HG03342 (cell line): ENCODE measurements around the gene TOMM34.

Experiments
- ATAC-seq: cut with Tn5 transposase; IDR thresholded peaks from one replicate; pipeline ENCODE4 v1.9.1; 2021; ENCODE audit warnings: mild to moderate bottlenecking, moderate library complexity; ENCODE audit not compliant: unreplicated experiment

TOMM34 gene, protein sequence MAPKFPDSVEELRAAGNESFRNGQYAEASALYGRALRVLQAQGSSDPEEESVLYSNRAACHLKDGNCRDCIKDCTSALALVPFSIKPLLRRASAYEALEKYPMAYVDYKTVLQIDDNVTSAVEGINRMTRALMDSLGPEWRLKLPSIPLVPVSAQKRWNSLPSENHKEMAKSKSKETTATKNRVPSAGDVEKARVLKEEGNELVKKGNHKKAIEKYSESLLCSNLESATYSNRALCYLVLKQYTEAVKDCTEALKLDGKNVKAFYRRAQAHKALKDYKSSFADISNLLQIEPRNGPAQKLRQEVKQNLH

DNA sequence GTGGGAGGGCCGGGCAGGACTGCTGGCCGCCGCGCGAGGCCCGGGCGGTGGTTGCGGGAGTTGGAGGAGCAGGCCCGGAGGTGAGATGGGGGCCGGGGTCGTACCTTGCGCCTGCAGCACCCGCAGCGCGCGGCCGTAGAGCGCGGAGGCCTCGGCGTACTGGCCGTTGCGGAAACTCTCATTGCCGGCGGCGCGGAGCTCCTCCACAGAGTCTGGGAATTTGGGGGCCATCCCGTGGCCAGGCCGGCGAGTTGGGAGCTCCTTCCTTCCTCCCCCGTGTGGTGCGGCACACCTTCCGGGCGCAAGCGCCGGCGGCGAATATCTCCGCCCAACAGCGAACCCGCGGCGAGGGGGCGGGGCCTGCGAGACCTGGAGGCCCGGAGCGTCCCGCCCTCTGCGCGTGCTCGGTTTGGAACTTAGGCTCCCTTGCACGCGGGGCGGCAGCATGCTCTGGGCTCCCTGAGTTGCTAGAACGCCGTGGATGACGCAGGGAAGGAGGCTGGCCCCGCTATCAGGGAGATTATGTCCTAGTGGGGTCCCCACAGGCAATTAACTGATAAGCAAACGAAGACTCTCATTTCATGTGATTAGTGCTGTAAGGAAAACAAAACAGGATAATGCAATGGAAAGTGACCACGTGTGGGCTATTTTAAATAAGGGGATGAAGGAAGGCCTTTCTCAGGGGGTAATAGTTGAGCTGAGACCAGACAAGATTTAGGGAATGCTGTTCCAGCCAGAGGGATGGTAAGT is at the start of gene TOMM34:
TOMM34 (minus strand) TSS at position 295 of the 750 bp plus-strand sequence; CDS start at position 231, 64 bp downstream.
- ATAC-seq: peak; percentile 84

DNA sequence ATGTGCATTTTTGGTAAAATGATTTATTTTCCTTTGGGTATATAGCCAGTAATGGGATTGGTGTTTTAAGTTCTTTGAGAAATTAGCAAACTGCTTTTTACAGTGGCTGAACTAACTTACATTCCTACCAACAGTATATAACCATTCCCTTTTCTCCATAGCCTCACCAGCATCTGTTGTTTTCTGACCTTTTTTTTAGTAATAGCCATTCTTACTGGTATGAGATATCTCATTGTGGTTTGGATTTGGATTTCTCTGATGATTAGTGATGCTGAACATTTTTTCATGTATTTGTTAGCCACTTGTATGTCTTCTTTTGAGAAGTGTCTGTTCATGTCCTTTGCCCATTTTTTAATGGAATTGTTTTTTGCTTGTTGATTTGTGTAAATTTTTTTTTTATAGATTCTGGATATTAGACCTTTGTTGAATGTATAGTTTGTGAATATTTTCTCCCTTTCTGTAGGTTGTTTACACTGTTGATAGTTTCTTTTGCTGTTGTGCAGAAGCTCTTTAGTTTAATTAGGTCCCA is 48.4 kb upstream of the TOMM34 start:
- ATAC-seq: no peak

DNA sequence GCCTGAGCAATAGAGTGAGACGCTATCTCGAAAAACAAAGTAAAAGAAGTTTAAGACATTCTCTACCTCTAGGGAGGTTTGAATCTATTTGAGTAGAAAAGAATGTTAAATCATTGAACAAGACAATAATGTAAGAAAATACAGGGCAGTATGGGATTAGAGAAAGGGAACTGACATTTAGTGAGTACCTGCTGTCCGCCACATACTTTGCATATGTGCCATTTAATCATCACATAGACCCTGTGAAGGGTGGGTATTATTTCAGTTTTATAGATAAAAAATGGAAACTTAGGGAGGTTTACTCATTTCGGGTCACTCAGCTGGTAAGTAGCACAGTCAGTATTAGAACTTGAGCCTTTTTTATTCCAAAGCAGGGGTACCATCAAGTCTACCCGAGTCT is 37.5 kb upstream of the TOMM34 start:
- no peak for ATAC-seq

DNA sequence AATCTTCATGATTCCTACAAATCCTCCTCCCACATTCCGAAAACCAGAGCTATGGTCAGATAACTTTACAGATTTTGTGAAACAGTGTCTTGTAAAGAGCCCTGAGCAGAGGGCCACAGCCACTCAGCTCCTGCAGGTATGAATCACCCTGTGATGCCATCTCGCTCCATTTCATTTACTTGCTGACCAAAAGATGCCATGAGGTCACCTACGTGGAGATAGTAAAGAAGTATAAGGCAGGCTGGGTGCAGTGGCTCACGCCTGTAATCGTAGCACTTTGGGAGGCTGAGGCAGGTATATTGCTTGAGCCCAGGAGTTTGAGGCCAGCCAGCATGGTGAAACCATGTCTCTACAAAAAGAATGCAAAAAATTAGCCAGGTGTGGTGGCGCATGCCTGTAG is 37.0 kb upstream of the TOMM34 start:
- no peak for ATAC-seq

DNA sequence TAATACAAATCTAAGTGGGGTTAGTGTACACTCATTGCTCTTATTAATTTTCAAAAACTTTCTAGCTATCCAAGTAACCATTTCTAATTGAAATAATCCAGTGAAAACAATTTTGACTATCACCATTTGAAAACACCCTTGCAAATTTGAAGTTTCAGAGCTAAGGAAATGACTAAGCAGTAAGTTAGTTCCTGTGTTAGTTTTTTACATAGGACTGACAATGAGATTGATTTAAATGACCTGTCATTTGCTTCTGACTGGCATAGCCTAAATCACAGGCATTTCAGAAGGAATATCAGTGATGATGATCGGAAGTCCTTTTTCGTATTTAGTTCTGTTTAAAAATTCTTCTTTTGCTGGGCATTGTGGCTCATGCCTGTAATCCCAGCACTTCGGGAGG is 33.1 kb upstream of the TOMM34 start:
- ATAC-seq: no peak

DNA sequence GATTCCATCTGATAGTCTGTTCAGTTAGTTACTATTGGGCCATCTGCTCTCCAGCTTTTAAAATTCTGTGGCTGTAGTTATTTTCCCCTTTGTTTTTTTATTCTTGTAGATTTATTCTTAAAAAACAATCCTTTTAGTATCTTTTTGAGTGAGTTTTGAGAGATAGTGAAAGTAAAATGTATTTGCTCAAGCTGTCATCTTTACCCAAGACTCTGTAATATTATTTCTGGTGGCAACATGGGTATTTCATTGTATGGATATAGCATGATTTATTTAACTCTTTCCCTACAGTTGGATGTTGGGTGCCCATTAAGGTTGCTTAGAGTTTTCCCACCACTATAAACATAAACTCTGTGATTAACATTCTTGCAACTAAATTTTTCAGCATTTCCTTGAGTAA is 30.8 kb upstream of the TOMM34 start:
- no peak for ATAC-seq

DNA sequence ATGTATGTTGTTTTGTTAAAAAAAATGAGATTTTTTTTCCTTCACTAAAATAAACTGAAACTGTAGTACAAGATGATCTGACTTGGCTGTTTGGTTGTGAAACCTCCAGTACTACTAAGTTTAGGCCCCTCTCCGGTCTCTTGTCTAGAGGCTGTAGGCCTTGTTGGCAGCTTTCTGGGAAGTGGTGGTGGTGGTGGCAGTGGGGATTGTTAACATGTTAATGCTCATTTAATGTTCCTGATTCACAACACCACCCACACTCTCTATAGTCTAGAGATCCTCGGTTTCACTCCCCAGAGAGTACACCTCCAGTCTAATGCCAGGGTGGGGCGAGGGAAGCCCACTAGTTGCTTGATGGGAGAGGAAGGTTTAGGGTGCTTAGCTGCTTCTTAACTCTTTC is 30.2 kb upstream of the TOMM34 start:
- no peak for ATAC-seq

DNA sequence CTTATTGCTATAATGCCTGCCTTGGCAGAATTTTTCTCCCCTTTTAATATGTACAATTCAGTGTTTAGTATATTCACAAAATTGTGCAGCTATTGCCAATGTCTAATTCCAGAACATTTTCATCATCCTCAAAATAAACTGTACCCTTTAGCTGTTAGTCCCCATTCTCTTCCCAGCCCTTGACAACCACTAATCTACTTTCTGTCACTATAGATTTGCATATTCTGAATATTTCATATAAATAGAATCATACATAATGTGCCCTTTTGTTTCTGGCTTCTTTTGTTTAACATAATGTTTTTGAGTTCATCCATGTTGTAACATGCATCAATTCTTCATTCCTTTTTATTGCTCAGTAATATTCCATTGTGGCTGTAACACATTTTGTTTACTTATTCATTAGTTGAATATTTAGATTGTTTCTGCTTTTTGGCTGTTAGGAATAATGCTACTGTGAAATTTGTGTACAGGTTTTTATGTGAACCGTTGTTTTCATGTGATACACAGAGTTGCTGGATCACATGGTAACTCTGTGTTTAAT is 28.5 kb upstream of the TOMM34 start:
- no peak for ATAC-seq

DNA sequence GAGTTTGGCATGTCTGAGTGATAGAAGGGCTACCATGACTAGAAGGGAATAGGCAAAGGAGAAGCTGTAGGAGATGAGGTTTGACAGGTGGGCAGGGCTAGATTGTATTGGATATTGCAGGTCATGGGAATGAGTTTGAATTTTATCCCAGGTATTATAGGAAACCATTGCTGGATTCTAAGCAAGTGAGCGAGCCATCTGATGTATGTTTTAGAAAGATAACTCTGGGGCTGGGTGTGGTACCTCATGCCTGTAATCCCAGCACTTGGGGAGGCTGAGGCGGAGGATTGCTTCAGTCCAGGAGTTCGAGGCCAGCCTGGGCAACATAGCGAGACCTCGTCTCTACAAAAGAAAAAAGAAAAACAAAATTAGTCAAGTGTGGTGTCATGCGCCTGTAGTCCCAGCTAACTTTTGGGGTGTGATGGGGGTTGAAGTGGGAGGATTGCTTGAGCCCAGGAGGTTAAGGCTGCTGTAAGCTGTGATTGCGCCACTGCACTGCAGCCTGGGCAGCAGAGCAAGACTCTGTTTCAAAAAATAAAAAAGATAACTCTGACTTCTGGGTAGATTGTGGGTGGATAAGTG is 23.0 kb upstream of the TOMM34 start:
- ATAC-seq: no peak

DNA sequence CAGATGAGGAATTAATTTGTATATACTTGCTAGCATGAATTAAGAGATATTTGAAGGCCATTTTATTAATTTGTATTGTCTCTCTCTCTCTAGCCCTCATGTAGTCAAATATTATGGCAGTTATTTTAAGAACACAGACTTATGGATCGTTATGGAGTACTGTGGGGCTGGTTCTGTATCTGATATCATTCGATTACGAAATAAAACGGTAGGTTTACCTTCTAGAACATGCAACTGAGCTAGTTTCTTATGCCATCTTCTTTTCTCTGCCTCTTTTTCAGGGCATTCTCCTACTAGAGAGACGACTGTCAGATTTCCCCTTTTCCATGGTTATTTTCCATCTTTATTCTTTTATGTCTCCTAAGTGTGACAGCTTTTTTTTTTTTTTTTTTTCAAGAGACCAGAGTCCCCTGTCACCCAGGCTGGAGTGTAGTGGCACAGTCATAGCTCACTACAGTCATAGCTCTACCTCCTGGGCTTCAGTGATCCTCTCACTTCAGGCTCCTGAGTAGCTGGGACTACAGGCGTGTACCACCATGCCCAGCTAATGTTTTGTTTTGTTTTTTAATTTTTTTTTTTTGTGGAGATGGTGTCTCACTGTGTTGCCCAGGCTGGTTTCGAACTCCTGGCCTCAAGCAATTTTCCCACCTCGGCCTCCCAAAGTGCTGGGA is 21.7 kb upstream of the TOMM34 start:
- no peak for ATAC-seq

DNA sequence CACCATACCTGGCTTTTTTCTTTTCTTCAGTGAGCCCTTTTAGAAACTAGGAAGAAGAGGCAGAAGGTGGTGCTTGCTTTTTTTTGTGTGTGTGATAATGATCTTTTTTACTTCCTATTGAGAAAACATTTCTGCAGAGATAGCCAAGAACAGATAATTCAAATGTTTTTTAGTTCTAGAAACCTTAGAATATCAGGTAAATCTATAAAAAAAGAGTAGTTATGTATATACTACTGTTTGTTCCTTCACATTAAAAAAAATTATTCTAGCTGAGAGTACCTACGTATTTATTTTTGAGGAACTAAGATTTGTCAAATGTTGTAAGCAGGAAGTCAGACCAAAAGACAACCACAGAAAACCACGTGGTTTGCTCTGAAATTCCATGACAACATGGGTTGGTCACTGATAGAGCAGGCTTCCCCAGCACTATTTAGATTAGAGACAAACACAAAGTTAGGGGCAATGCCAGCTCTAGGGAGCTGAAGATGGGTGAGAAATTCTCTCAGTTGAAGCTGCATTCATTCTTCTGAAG is 19.0 kb upstream of the TOMM34 start:
- peak; percentile 93 for ATAC-seq

DNA sequence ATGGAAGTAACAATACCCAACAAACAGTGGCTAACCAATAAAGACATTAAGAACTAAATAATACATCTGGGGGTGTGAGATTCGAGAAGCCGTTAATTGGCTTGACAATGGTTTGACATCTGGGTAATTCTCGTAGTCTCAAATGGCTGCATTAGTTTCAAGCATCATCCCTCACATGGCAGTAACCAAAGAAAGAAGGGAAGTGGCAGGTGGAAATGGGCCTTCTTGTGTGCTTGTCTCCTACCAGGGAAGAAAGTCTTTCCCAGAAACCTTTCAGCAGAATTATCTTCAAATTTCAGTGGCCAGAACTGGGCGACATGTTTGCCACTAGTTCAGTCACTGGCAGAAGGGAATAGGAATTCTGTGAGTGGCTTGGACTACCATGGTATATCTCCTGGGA is 16.5 kb upstream of the TOMM34 start:
- ATAC-seq: no peak

DNA sequence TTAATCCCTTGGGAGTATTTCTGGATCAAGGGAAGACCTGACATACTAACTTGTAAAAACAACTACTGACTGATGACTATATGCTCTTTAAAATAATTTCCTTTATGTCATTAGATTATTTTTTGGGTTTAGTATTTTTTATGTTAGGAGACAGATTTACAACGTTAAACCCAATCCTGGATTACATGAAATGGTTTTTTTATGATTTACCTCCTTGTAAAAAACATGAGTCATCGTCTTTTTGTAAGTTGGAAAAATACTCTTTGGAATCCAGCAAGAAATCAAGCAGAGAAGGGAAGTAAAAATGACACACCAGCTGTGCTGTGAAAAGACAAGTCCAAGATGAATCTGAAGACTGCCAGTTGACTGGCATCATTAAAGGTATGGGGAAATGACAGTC is 12.9 kb upstream of the TOMM34 start:
- ATAC-seq: no peak

DNA sequence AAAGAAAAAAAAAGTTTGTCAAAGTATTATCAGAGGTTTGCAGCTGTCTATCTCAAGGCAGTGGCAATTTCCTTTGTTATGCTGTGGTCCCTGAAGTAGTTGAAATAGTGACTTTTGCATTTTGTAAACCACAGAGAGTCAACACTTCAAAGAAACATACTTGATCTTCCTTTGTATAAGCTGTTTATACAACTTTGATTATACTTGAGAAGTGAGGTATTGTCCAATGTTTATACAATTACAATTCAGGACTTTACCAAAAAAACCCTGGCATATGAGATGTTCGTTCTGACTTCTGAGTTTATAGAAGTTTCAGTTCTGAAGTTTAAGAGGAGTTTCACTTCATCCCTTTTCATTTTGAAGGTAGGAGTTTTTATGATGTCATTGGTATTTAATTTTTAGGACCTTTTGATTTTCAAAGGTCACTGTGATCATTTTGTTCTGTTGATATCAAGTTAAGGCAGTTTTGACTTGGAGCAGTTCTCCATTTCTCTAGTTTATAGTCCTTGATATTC is 10.1 kb upstream of the TOMM34 start:
- no peak for ATAC-seq

DNA sequence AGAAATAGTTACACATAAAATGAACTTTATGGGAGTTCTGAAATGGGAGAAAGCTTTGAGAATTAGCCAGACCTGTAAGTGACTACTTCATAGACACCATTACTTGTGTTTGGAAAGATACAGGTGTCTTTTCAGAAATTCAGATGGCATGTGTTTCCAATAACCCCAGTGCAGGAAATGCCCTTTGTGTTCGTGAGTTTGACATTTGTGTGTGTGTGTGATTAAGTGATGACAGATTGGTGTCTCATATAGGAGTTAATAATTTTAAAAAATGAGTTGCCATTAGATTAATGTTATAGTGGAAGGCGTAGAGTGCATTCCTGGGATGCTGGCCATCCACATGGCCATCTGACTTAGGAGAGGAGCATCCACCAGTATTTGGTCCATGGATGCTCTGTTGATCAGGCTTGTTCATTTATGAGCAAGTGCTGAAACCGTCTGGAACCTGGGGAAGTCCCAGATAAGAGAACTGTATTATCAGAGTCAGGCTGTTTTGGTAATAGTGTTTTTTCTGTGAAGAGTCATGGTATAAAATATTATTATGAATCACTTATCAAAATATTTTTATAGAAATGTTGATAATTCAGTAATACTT is 9.2 kb upstream of the TOMM34 start:
- no peak for ATAC-seq

DNA sequence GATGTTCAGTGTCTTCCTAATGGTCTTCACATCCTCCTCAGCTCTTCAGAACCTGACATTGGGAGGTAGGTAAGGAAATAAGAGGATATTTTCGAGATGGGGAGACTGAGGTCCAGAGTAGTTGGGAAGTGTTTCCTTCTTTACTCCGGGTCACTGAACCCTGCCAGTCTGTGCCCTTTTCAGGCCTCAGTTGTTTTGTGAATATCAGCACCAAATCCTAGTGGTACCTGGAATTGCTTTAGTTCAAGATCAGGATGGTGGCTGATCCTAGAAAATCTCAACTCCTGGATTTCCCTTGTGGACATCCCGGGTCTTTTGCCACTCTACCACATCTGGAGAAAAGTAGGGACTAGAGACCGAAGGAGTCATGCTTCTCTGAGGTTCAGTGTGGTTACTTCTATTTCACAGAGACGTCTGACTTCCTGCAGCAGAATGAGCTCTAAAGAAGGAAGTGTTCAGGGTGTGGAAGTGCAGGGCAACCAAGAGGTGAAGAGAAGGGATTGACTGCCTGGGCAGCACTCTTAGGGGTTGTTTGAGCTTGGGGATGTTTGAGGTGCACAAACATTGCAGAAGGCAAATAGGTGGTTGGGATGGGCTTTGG is 7.1 kb upstream of the TOMM34 start:
- ATAC-seq: no peak

DNA sequence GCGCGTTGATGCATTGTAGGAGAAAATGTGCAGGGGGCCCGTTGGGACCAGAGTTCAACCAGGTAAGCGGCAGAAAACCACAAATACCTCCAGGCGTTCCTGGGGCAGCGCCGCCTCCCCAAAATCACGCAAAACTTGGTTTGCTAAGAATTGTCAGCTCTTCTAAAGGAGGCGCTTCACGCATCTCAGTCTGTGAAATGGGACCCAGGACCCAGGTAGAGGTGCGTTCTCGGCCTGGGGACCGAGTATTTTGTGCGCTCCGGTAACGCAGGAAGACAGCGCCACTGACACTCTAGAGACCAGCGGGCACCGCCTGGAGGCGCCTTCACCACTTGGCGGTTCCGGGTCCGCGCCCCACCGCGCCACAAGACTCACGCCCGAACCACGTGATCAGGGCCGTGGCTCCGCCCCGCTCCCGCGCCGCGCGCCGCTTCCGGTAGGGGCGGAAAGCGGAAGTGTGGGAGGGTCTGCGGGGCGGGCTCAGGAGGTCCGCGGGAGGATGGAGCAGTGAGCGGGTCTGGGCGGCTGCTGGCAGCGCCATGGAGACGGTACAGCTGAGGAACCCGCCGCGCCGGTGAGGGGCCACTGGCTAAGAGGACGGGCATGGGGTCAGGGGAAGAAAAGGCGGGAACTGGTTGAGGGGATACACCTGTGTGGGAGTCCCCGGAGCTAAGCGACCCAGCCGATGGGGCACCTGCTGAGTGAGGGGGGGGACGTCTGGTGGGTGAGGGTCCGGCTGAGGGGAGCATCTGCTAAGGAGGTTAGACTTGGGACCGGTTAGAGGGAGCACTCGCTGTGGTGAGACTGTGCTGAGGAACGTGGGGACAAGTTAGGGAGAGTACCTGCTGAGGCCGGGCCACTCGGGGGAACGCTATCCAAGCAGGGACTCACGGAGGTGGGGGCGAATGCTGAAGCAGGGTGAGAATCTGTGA is 6.1 kb upstream of the TOMM34 start, which contains the start of gene STK4:
STK4 (plus strand) TSS at position 483 of the 932 bp plus-strand sequence; CDS start at position 540, 57 bp downstream.
- ATAC-seq: peak; percentile 70

DNA sequence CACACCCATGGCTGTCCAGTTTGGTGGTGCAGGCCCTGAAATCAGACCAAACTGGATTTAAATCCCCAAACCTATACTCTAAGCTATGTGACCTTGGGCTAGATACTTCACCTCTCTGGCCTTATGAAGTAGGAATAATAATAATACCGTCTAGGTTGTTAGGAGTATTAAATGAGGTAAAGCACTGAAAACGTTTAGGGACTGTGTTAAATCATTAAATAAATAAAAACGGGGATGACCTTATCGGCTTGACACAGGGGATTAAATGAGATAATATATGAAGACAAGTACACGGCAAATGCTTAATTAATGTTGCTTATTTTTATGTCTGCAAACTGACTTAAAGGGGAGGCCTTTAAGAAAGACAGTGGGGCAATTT is 5.4 kb upstream of the TOMM34 start:
- ATAC-seq: no peak
